Activated CD4-positive, alpha-beta T cell treated with anti-CD3 and anti-CD28 coated beads for 48 hours (primary cell): ENCODE measurements around the gene GJC1.
"Not testable (repeated sequence)": the region's sequence is repeated elsewhere in the genome, so short reads cannot be mapped to it uniquely, and the experiment has no call there.

Experiments used
- DNase-seq: peaks from one replicate; pipeline ENCODE4 v3.0.0-alpha.2; 2020

Gene GJC1

GRCh38 chr17:44757918-44758413 lies 72.1 kb downstream of the GJC1 start:
- no peak for DNase-seq

- DNase-seq = no peak
Observed at GRCh38 chr17:44757045-44757917, 72.8 kb downstream of the GJC1 start.

- DNase-seq = not testable (repeated sequence)
Observed at GRCh38 chr17:44755180-44755579, 74.9 kb downstream of the GJC1 start.

- DNase-seq = no peak
Observed at GRCh38 chr17:44754276-44754675, 75.8 kb downstream of the GJC1 start.

GRCh38 chr17:44752953-44753861 lies 76.9 kb downstream of the GJC1 start:
- DNase-seq = no peak

- DNase-seq = no peak
Observed at GRCh38 chr17:44751806-44752205, 78.3 kb downstream of the GJC1 start.

- DNase-seq = no peak
Observed at GRCh38 chr17:44751331-44751730, 78.8 kb downstream of the GJC1 start.

- DNase-seq = no peak
Observed at GRCh38 chr17:44749980-44750318, 80.1 kb downstream of the GJC1 start.

GRCh38 chr17:44749076-44749979 lies 80.8 kb downstream of the GJC1 start:
- DNase-seq = no peak
